ENCODE measurements around the gene CTNNA2.

The CTNNA2 gene

DNA sequence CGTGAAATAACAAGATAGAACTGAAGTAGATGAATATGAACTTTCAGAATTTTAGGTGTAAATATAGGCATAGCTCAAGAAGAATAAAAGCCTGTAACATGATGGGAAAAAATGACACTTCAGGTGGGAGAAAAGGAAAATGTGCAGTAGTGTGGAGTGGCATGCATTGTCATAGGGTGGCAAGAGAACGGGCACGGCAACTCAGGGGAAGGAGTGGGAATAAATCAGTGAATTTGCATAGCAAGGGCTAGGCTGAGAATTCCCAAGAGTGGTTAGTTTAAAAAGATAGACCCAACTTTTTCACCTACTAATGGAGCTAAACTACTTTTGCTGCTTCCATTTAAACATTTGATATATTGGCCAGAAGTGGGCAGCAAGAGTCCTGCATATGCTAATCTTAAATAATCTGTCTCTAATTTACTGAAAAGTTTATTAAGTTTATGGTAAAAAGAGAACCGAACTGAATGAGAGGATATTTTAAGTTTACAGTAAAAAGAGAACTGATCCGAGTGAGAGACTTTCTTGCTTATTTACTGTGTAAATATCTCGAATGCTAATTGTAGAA is 228.1 kb downstream of the CTNNA2 start:
- TF ChIP-seq, protein P1, sequence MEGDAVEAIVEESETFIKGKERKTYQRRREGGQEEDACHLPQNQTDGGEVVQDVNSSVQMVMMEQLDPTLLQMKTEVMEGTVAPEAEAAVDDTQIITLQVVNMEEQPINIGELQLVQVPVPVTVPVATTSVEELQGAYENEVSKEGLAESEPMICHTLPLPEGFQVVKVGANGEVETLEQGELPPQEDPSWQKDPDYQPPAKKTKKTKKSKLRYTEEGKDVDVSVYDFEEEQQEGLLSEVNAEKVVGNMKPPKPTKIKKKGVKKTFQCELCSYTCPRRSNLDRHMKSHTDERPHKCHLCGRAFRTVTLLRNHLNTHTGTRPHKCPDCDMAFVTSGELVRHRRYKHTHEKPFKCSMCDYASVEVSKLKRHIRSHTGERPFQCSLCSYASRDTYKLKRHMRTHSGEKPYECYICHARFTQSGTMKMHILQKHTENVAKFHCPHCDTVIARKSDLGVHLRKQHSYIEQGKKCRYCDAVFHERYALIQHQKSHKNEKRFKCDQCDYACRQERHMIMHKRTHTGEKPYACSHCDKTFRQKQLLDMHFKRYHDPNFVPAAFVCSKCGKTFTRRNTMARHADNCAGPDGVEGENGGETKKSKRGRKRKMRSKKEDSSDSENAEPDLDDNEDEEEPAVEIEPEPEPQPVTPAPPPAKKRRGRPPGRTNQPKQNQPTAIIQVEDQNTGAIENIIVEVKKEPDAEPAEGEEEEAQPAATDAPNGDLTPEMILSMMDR (IDR thresholded peaks at IDR 0.05; ENCODE audit: low read depth, low read length), result no peak
- DNase-seq (ENCODE audit: extremely low read depth, low read depth), result no peak

DNA sequence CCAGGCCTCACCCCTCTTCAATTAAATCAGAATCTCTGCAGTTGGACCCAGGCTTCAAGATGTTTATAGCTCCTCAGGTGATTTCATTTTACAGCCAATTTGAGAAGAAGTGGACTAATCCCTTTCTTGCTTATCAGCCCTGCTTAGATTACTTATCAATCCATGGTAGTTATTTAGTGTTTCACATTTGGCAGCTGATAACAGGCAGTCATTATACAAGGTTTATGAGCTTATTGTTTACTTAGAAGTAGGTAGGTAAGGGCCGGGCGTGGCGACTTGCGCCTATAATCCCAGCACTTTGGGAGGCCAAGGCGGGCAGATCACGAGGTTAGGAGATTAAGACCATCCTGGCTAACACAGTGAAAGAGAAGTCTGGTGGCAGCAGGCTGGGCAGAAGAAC is 237.5 kb downstream of the CTNNA2 start:
- TF ChIP-seq, protein P1 (IDR thresholded peaks at IDR 0.05; ENCODE audit: low read depth, low read length), result no peak
- DNase-seq (ENCODE audit: extremely low read depth, low read depth), result no peak

DNA sequence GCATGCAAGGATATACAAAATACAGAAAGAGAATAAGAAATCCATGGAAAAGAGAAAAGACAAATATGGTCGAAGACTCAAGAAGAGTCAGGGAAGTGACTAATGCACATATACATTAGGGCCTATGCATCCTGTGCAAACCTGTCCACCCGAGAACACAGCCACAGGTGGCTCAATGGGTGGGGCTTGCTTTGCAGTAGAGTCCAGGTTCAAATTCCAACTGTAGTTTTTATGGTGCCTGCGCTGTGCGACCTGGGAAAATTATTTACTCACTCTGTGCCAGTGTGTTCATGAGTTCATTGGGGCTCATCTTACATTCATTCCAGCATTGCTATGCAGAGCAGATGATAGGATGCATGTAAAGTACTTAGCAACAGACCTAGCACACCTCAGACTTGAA is 244.7 kb downstream of the CTNNA2 start:
- TF ChIP-seq, protein P1 (IDR thresholded peaks at IDR 0.05; ENCODE audit: low read depth, low read length), result no peak
- no peak for DNase-seq (ENCODE audit: extremely low read depth, low read depth)

DNA sequence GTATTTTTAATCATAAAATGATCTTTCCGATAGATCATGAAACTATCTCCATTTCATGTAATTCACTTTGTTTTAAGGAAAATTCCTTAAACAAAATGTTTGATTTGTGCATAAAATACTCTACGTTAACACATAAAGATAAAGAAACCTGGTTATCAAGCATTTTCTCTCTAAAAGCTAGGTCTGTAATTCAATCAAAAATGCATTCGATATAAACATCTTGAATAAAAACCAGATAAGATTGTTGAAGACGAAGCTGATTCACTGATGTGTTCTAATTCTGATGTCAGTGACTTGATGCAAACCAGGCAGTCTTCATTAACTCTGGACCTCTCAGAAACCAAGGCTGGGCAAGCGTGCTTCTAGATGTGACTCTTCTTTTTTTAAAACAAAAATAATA is 245.2 kb downstream of the CTNNA2 start:
- no peak for DNase-seq (ENCODE audit: extremely low read depth, low read depth)
- TF ChIP-seq, protein P1 (IDR thresholded peaks at IDR 0.05; ENCODE audit: low read depth, low read length), result no peak

DNA sequence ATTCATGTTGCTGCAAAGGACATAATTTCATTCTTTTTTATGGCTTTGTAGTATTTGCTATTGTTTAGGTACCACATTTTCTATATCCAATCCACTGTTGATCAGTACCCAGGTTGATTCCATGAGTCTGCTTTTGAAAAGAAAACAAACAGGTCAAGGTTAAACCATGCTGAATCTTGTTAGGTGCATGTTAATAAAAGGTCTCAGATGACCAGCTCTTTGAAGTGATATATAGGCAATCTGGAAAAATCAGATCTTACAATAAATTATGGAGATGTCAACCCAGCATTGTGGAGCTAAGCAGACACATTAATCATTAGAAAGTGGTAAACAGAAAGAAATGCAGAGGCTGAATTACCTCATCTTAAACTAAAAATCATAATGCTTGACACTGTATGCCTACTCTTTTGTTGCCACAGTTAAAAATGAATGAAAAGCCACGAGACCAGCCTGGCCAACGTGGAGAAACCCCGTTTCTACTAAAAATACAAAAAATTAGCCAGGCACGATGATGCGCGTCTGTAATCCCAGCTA is 246.0 kb downstream of the CTNNA2 start:
- TF ChIP-seq, protein P1 (IDR thresholded peaks at IDR 0.05; ENCODE audit: low read depth, low read length), result no peak
- no peak for DNase-seq (ENCODE audit: extremely low read depth, low read depth)

DNA sequence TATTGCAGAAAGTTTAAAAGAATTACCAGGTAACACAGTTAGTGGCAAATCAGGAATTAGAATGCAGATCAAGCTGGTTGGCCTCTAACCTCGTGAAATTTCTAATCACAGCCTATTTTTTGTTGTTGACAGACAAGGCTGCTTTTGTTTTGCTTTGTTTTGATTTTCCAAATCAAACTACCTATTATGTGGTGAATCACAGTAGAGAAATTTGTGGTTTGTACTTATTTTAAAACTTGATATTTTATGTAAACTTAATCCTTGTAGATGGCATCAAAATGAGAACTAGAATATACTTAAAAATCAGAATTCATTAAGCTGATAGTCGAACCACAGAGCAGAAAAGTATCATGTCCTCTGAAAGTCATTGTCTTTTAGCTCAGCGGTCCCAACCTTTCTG is 258.1 kb downstream of the CTNNA2 start:
- TF ChIP-seq, protein P1 (IDR thresholded peaks at IDR 0.05; ENCODE audit: low read depth, low read length), result no peak
- DNase-seq (ENCODE audit: extremely low read depth, low read depth), result no peak

DNA sequence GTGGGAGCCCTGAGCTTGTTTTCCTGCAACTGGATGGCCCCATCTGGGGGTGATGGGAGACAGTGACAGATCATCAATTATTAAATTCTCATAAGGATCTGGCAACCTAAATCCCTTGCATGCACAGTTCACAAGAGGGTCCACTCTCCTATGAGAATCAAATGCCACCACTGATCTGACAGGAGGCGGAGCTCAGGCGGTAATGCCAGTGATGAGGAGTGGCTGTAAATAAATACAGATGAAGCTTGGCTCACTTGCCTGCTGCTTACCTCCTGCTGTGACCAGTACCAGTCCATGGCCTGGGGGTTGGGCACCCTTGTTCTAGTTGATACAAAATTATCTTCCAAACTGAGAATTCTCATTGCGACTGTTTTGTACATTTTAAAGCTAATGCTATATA is 258.6 kb downstream of the CTNNA2 start:
- TF ChIP-seq, protein P1 (IDR thresholded peaks at IDR 0.05; ENCODE audit: low read depth, low read length), result no peak
- no peak for DNase-seq (ENCODE audit: extremely low read depth, low read depth)
